GM18909 (cell line): ENCODE measurements around the gene ROS1.
"Not testable (repeated sequence)": the region's sequence is repeated elsewhere in the genome, so short reads cannot be mapped to it uniquely, and the experiment has no call there.

ENCODE experiments used
- ATAC-seq: cut with Tn5 transposase; IDR thresholded peaks from one replicate; pipeline ENCODE4 v1.9.1; 2021; ENCODE audit warnings: mild to moderate bottlenecking; ENCODE audit not compliant: unreplicated experiment, poor library complexity

The ROS1 gene

GRCh38 chr6:117270843-117271507, 154.8 kb downstream of the ROS1 start:
- ATAC-seq, result no peak

GRCh38 chr6:117270055-117270842, 155.5 kb downstream of the ROS1 start:
- ATAC-seq, result no peak

- ATAC-seq, result no peak
These were observed 156.1 kb downstream of the ROS1 start for GRCh38 chr6:117269638-117270054.

GRCh38 chr6:117268924-117269323, 156.8 kb downstream of the ROS1 start:
- no peak for ATAC-seq

- ATAC-seq, result no peak
These were observed 157.8 kb downstream of the ROS1 start for GRCh38 chr6:117267766-117268534.

GRCh38 chr6:117267054-117267347, 158.7 kb downstream of the ROS1 start:
- no peak for ATAC-seq

- no peak for ATAC-seq
These were observed 159.3 kb downstream of the ROS1 start for GRCh38 chr6:117266257-117267053.

GRCh38 chr6:117265410-117266256, 160.1 kb downstream of the ROS1 start, which contains the start of gene VGLL2:
VGLL2 (plus strand) TSS chr6:117265558; CDS start chr6:117265764, 206 bp downstream.
- ATAC-seq, result no peak

- ATAC-seq, result peak; percentile 68
These were observed 160.9 kb downstream of the ROS1 start for GRCh38 chr6:117264692-117265409.

GRCh38 chr6:117264369-117264691, 161.4 kb downstream of the ROS1 start:
- peak; percentile 14 for ATAC-seq

- ATAC-seq, result no peak
These were observed 162.3 kb downstream of the ROS1 start for GRCh38 chr6:117263353-117263927.

- no peak for ATAC-seq
These were observed 162.9 kb downstream of the ROS1 start for GRCh38 chr6:117262799-117263198.

GRCh38 chr6:117253785-117254184, 172.0 kb downstream of the ROS1 start:
- ATAC-seq, result no peak

- ATAC-seq, result not testable (repeated sequence)
These were observed 180.8 kb downstream of the ROS1 start for GRCh38 chr6:117244979-117245378.

GRCh38 chr6:117244571-117244970, 181.2 kb downstream of the ROS1 start:
- ATAC-seq, result not testable (repeated sequence)
